Measurements from ENCODE around the gene GPER1.
"Not testable (repeated sequence)": the region's sequence is repeated elsewhere in the genome, so short reads cannot be mapped to it uniquely, and the experiment has no call there.

The GPER1 gene

DNA sequence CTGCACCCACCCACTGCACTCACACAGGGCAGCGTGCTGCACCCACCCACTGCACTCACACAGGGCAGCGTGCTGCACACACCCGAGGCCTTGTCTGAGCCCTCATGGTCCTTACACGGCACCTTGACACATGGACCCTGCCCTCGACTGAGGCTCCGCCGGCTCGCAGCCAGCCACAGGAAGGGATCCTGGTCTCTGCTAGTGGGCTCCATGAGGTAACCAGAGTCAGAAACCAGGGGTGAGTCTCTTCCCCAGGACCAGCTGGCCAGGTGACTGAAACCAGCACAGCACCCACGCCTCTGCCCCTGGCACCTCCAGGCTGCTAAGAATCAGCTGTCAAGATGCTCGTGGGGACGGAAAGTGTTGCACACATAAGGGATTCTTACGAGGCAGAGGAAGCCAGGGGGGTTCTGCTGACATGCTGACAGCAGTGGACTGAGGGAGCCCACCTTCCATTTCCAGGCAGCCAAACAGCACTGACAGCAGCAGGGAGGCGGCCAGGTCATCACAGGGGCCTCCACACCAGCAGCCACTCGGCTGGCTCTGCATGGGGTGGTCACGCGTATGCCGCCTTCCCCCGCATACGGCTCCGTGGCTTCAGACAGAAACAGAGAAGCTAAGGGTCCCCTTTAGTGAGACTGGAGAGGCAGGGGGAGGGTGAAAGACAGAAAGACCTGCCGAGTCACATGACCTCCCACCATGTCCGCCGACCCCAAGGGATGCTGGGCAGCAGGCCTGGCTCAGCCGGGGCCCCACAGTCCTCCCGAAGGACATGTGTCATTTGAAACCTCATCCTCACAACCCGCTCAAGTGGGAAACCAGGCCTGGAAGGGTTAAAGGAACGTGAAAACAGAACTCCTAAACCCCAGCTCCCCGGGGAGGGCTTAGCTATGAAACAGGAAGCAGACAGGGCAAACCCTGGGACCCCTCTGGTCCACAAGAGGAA, 34.2 kb downstream of the GPER1 start:
- no peak for DNase-seq

DNA sequence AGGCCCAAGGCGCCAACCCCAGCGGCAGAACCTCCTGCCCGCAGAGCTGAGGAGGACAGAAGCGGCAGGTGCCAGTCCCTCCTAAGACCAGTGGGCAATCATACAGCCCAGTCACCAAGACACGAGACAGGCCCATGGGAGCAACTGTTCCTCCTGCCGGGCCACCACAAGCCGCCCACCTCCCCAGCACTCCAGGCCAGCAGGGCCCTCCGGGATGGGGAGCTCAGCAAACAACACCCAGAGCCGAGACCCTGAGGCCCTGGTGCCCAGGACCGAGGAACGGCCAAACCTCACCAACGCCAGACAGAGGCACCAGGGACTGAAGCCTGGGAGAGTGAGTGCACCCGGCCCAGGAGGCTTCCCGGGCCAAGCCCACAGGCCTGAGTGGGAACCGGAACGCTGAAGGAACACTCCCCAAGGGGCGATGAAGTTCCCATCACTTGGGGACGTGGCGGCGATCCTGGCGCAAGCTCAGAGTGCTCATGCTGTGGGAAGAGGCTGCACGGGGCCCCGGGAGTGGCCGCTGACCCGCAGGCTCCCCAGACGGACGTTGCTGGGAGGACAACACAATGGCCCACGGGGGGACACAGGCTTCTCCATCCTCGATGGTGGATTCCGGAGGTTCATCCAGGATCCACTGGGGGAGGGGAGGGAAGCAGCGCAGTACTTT, 35.1 kb downstream of the GPER1 start:
- no peak for DNase-seq

DNA sequence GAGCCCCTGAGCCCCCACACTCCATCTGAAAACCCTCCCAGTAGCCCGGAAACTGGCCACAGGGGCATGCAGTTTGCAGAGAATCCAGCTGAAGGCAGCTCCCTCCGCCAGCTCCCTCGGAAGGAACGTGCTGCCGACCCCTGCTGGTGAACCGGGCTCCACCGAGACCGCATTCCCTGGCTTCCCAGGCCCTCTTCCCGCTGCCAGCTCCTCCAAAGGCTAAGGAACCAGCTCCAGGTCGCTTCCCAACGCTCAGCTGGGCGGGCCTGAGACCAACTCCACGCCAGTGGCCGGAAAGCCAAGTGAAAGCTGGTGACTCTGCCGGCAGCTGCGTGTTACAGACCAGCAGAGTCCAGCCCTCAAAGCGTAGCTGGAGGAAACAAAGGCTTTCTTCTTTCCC, 35.8 kb downstream of the GPER1 start:
- no peak for DNase-seq

DNA sequence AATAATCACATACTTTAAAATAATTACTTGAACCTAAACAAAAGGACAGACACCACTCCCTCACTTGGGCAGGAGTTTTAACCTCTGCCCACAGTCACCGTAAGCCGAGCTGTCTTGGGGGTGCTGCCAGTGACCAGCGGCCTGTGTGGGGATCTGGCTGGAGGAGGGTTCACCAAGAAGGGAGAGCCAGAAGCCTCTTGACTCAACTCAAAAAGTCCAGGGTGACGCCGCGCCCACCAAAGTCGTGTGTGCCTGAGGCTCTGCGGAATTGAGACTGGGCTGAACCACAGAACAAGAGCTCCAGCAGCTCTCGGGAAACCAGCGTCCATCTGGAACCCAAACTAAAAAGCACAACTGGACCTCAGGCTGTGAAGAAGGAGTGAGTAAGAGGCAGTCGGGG, 36.3 kb downstream of the GPER1 start:
- DNase-seq = no peak

DNA sequence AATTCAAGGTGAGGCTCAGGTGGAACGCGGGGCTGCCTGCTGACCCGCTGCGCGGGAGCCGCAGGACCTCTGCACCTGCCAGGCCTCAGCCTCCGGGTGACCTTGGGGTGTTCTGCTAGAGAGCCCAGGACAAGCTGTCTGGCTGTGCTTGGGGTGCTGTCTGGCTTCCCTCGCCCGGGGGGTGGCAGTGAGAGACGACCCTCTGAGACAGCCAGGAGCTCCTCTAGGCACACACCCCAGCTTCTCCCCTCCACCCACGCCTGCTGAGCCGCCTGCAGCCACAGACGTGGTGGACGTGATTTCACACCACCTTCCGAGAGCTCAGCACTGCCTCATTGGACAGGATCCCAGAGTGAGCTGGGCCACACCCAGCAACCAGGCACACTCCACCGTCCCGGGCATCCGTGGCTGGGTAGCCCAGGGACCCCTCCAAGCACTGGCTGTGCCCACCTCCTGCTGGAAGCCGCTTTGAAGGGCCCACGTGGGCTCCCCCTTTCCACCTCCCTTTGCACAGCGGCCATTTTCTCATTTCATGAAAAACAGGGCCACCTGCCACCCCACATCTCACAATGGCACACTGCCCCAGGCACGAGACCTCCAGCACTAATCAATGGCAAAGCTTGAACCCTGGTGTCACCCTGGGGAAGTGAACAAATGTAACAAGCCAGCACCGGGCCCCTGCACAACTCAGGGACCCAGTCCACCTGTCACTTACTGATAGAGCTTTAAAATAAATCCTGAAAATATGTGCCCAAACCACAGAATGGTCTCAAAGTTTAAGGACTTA, 37.1 kb downstream of the GPER1 start:
- DNase-seq = no peak

DNA sequence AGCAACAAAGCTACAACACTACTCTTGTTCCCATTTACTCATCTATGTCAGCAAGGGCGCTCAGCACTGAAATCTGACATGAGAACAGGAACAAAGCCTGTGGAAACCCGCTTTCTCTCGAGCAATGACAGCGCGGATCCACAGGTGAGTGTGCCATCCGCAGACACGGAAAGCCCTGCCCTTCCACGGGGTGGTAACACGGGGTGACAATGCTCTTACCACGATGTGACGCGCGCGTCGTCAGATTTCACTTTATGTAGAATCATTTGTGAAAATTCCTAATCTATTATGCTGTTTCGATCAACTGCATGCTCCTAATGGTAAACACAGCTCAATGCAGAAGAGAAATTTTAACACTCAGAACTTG, 37.7 kb downstream of the GPER1 start:
- no peak for DNase-seq

DNA sequence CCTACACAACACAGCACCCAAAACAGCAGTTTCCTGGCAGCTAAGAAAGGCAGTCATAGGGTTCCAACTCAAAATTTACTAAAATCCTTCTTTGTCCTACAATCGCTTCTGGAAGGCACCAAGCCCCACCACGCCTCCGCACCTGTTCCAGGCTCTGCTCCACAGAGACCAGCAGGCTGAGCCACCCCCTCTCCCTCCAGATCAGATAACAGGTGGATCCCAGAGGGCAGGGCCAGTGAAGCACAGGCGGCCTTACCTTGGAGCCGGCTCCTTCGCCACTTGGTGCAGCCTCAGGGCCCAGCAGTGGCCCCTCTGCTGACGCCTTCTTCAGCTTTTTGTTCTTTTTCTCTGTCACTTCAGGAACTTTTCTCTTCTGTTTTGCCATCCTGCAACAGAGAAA, 39.1 kb downstream of the GPER1 start:
- DNase-seq = no peak

DNA sequence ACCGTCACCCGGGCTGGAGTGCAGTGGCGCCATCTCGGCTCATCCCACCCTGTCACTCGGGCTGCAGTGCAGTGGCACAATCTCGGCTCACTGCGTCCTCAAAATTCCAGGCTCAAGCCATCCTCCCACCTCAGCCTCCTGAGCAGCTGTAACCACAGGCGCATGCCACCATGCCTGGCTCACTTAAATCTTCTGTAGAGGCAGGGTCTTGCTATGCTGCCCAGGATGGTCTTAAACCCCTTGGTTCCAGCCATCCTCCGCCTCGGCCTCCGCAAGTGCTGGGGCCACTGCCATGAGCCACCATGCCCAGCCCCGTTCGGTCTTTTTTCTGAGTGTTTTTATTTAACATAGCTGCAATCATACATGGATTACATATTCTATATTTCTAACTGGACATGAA, 41.5 kb downstream of the GPER1 start:
- DNase-seq = no peak

DNA sequence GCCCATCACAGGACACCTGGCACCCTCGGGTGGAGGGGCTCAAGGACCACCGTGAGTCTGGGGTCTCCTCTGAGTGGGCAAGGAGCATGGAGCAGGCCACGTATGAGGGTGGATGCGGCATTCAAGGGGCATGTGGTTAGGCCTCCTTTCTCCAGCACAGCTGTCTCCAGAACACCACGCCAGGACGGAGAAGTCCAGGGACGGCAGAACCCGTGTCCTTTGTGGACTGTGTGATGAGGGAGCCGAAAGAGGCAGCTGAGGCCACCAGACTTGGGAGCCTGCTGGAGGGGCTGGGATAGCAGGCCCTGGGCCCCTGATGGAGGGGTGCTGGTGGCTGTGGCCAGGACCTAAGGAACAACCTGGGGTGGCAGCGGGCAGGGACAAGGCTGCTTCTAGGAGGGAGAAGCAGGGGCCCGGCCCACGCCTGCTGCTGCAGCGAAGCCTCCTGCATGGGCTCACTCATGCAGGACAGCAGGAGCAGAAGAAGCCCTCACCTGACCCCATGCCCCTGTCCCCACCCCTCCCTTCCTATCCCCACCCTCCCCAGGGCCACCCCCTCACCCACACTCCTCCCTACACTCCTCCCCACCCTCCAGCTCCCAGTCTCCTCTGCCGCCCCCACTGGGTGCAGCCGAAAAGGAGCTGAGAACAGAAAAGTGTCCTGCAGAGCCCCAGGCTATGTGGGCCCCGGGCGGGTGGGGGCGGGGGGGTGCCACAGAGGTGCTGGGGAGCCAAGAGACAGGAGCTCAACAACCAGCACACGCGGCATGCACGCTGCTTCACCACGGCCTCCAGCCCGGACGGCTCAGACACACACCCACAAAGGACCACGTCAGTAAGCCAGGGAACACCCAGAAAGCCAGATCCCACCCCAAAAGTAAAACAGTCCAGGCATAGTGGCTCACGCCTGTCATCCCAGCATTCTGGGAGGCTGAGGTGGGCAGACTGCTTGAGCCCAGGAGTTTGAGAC, 42.4 kb downstream of the GPER1 start:
- no peak for DNase-seq

DNA sequence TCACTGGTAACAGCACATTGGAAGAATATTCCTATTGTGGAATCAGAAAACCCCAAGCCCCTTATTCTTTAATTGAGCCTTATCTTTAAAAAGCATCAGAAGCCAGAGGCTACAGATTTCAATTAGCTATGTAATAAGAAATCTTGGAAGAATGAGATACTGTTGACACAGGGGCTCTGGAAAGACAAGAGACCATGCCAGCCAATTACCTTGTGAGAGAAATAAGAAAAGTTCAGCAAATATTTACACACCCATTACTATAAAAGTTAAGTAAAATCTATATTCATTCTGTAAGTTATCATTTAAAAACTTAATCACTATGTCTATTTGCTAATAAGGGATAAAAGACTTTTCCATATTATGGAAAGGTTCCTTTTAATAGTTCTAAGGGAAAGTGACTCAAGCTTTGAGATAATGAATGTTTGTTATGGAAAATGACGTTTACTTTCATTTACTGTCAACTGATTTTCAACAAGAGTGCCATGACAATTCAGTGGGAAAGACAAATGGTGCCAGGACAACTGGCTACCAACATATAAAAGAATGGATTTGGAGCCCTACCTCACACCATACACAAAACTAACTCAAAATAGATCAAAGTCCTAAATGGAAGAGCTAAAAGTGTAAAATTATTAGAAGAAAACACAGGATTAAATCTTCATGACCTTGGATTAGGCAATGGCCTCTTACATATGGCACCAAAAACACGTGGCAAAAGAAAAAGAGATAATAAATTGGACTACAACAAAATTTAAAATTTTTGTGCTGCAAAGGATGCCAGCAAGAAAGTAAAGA, 43.8 kb downstream of the GPER1 start:
- DNase-seq = no peak

DNA sequence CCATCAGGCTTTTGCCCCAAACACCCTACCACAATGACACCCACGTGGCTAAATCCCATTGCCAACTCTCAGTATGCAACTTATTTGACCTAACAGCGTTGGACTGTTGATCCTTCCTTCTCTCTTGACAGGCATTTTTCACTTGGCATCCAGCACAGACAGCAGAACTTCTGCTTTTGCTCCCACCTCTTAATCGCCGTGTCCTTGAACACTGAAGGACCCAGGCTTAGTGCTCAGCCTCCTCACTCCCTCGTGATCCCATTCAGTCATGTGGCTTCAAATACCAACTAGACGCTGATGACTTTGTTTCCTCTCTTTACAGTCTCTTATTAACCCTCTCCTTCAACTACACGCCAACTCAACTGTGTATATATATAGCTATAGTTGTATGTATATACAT, 47.0 kb downstream of the GPER1 start:
- DNase-seq = peak; percentile 49

DNA sequence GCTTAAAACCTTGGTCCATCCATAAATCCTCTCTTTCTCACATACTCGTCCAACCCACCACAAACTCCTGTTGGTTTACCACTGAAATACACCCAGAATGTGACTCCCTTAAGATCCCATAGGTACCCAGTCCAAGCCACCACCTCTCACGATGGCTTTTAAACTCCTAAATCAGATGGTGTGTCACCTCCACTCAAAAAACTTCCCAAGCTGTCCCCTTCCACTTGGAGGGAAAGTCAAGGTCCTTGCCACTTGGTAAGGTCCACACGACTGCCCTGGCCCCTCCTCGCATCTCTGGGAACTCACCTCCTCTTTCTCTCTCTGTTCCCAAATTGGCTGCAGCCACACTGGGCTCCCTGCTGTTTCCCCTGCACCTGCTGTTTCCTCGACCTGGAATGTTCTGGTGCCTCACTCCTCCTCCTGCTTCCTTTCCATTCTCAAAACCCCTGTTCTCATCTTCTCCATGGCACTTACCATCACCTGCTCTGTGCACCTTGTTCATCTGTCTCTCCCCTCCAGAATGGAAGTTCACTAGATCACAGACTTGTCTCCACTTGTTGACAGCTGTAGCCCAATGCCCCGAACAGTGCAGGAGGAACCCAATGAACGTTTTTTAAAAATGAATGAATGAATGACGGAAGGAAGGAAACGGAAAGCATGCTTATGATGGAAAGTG, 49.1 kb downstream of the GPER1 start:
- DNase-seq = no peak

DNA sequence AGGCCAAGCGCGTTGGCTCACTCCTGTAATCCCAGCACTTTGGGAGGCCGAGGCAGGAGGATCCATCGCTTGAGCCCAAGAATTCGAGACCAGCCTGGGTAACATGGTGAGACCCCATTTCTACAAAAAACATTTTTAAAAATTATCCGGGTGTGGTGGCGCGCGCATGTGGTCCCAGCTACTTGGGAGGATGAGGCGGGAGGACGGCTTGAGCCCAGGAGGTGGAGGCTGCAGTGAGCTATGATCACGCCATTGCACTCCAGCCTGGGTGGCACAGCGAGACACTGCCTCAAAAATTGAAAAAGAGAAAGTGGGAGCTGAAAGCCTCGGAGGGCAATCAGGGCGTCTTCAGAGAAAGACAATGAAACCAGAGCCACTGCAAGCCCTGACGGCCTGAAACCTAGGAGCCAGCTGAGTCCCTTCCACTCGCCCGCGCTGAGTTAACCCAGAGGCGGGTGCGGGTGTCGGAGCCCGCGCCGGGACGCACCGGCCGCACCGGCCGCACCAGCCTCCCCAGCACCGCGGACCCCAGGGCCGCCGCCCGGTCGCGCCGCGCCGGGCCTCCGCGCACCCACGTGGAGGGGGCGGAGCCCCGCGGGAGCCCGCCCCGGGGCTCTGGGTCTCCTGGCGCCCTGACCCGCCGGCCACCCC, 49.7 kb downstream of the GPER1 start:
- DNase-seq = no peak

DNA sequence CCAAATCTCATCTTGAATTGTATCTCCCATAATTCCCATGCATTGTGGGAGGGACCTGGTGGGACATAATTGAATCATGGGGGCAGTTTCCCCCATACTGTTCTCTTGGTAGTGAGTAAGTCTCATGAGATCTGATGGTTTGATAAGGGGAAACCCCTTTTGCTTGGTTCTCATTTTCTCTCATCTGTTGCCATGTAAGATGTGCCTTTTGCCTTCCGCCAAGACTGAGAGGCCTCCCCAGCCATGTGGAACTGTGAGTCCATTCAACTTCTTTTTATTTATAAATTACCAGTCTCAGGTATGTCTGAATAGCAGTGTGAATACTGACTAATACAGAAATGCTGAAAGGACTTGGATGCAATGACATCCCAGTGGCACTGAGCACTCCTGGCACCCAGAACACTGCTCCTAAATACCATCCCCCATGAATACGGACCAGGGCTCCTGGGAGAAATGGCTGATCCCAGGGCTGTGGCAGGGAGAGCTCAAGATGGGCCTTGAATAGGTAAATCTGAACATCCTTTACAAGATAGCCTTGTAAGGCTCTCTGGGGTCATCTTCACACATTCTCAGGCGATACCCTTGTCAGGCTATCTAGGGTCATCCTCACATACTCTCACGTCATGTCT, 52.7 kb downstream of the GPER1 start:
- DNase-seq = peak; percentile 51

DNA sequence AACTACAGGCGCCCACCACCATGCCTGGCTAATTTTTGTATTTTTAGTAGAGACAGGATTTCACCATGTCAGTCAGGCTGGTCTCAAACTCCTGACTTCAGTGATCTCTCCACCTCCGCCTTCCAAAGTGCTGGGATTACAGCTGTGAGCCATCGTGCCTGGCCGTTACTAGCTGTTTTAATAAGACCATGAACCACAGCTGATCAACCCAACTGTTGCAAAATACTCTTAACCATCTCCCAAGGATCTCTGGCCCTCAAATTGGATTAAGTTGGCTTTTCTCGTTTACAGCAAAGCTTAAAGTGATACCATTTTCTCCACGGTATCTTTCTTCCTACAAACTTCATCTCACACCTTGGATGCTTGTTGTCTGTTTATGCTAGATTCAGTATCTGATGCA, 53.7 kb downstream of the GPER1 start:
- no peak for DNase-seq

DNA sequence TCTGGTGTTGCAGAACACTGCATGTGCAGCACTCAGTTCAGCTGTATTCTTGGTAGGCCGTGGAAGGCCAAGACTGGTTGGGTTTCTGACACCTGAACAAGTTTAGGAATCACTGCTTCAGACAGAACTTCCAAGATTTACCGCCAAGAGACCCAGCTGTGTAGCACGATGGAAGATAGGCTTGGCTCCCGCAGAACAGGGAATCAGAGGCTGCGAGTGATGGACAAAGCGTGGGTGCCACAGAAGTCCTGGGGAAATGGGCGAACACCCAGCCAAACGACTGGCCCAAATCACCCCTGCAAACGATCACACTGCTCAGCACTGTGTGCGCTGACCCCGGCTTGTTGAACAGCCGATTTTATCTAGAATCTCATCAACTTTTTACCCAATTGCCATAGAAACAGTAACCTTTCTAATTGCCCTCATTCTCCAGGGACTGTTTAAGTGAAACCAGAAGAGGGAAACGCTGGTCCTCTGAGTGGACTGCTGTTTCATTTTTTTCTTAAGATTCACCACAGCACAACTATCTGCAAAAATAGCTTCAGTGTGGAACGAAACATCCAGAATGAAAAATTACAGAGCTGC, 54.2 kb downstream of the GPER1 start:
- no peak for DNase-seq

DNA sequence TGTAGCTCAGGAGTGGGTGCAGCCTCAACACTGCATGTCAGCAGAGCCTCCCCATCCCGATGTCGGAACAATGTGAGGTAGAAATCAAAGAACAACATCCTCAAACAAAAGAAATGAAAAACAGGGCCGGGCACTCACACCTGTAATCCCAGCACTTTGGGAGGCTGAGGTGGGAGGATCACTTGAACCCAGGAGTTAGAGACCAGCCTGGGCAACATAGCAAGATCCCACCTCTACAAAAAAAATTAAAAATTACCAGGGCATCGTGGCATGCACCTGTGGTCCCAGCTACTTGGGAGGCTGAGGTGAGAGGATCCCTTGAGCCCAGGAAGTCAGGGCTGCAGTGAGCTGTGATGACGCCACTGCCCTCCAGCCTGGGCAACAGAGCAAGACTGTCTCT, 55.1 kb downstream of the GPER1 start:
- not testable (repeated sequence) for DNase-seq
